H1 (cell line): ENCODE measurements around the gene NDUFS7. TPM values are rescaled to one million over a fixed set of nuclear protein-coding genes. Genes with fewer than 3 reads are reported as not detected.

Experiments used
- ATF2 ChIP-seq: IDR thresholded peaks from 2 replicates; pipeline ENCODE4 v1.6.1; 2012; ENCODE audit warnings: low read length, inconsistent platforms
- BCL11A ChIP-seq, 2 experiments: IDR thresholded peaks; one replicate each; pipeline ENCODE4 v1.6.1; 2011; ENCODE audit warnings: low read depth in 2 of 2, low read length in 2 of 2, mild to moderate bottlenecking in 2 of 2
- BRCA1 ChIP-seq: IDR thresholded peaks from 2 replicates; pipeline ENCODE4 v1.6.1; 2012; ENCODE audit warnings: low read depth, low read length, improper control_type of control experiment
- CHD7 ChIP-seq: fragments of 300-600 bp; sonication (generic); IDR thresholded peaks from 2 replicates; pipeline ENCODE4 v1.7.1; 2012; ENCODE audit warnings: low read length, moderate library complexity, mild to moderate bottlenecking, inconsistent platforms; ENCODE audit not compliant: insufficient replicate concordance
- GABPA ChIP-seq: IDR thresholded peaks from 2 replicates; pipeline ENCODE4 v1.6.1; 2011; ENCODE audit warnings: mild to moderate bottlenecking, low read length, moderate library complexity, borderline replicate concordance; ENCODE audit not compliant: insufficient read depth
- RXRA ChIP-seq: IDR thresholded peaks from 2 replicates; pipeline ENCODE4 v1.6.1; 2011; ENCODE audit warnings: low read depth, mild to moderate bottlenecking, low read length, moderate library complexity; ENCODE audit not compliant: insufficient read depth
- TAF1 ChIP-seq: IDR thresholded peaks from 2 replicates; pipeline ENCODE4 v1.6.1; 2011; ENCODE audit warnings: mild to moderate bottlenecking, low read depth, low read length
- polyA plus RNA-seq, 7 experiments: library from polyadenylated mRNA; depleted of rRNA in 3 of 7; stranded (reverse) in 5 of 7; unstranded in 2 of 7; fragments of >200 nt in 5 of 7; fragments of 200-250 nt in 2 of 7; gene quantifications; 1 replicate in 5 of 7; 2 replicates in 1 of 7; 4 replicates in 1 of 7; pipeline versions ENCODE4 v1.2.1 to v1.2.3, GENCODE V29; 2011 to 2013; ENCODE audit warnings: missing spikeins in 2 of 7, mixed read lengths in 2 of 7
- total RNA-seq: library from RNA; stranded (reverse); fragmentation: NEBNext Ultra II Directional; extraction: Animal tissue kit (Norgen Biotek cat#: 25700); gene quantifications from 2 replicates; pipeline ENCODE4 v1.2.1, GENCODE V29; 2021

The NDUFS7 gene
- total and polyA plus RNA-seq, 2 of the 8 experiments (the other 6 are each of a cell fraction or from before 2014, with no cell fraction given) = 78.1 to 309 TPM

GRCh38 chr19:1424192-1424955, 40.7 kb downstream of the NDUFS7 start (continued):
- TF ChIP-seq CHD7 (no peak), BRCA1 (no peak), BCL11A (IDR thresholded peaks at IDR 0.05; ENCODE audit: low read depth in 2 of 2, low read length in 2 of 2) (no peak), TAF1 (no peak), RXRA (no peak), ATF2 (no peak), GABPA (no peak)
